ENCODE measurements around the gene MMP7.

Gene MMP7

GRCh38 chr11:102559839-102560238, 29.3 kb upstream of the MMP7 start:
- Histone ChIP-seq H3K4me1 (ENCODE audit: control insufficient read depth, insufficient read depth, low read length) (peaks cover 4% of the 10 kb centered on the region), H3K9ac (ENCODE audit: low read length) (no peak overlapping the region), H3K9me3 (ENCODE audit: control insufficient read depth, low read length) (no peaks in the 10 kb centered on the region), H3K4me3 (ENCODE audit: low read length) (no peak overlapping the region), H3K27me3 (ENCODE audit: control insufficient read depth, insufficient read depth, low read length) (no peaks in the 10 kb centered on the region), H3K36me3 (ENCODE audit: control insufficient read depth, insufficient read depth, low read length) (no peaks in the 10 kb centered on the region)

GRCh38 chr11:102555091-102555490, 24.5 kb upstream of the MMP7 start:
- Histone ChIP-seq H3K36me3 (ENCODE audit: control insufficient read depth, insufficient read depth, low read length) (no peaks in the 10 kb centered on the region), H3K9ac (ENCODE audit: low read length) (no peak overlapping the region), H3K4me1 (ENCODE audit: control insufficient read depth, insufficient read depth, low read length) (peaks cover 22% of the 10 kb centered on the region), H3K9me3 (ENCODE audit: control insufficient read depth, low read length) (no peaks in the 10 kb centered on the region), H3K27me3 (ENCODE audit: control insufficient read depth, insufficient read depth, low read length) (no peaks in the 10 kb centered on the region), H3K4me3 (ENCODE audit: low read length) (no peak overlapping the region)

DNA sequence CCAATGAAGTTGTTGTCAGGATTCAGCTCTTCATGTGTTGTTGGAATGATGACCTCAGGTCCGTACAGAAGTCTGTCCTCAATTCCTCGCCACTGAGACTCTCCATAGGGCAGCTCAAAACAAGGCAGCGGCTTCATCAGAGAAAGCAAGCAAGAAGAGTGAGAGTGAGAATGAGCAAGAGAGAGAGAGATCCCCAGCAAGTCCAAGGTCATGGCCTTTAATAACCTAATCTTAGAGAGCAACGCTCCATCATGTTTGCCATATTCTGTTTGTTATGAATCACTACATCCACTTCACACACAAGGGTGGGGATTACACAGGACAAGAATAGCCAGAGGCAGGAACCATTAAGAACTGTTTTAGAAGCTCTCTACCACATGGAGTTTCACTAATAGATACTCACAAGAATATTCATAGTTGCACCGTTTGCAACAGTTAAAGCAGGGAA, 23.3 kb upstream of the MMP7 start:
- Histone ChIP-seq H3K4me3 (ENCODE audit: low read length) (no peak overlapping the region), H3K27me3 (ENCODE audit: control insufficient read depth, insufficient read depth, low read length) (no peaks in the 10 kb centered on the region), H3K4me1 (ENCODE audit: control insufficient read depth, insufficient read depth, low read length) (peaks cover 22% of the 10 kb centered on the region), H3K9ac (ENCODE audit: low read length) (no peak overlapping the region), H3K9me3 (ENCODE audit: control insufficient read depth, low read length) (no peaks in the 10 kb centered on the region), H3K36me3 (ENCODE audit: control insufficient read depth, insufficient read depth, low read length) (no peaks in the 10 kb centered on the region)

DNA sequence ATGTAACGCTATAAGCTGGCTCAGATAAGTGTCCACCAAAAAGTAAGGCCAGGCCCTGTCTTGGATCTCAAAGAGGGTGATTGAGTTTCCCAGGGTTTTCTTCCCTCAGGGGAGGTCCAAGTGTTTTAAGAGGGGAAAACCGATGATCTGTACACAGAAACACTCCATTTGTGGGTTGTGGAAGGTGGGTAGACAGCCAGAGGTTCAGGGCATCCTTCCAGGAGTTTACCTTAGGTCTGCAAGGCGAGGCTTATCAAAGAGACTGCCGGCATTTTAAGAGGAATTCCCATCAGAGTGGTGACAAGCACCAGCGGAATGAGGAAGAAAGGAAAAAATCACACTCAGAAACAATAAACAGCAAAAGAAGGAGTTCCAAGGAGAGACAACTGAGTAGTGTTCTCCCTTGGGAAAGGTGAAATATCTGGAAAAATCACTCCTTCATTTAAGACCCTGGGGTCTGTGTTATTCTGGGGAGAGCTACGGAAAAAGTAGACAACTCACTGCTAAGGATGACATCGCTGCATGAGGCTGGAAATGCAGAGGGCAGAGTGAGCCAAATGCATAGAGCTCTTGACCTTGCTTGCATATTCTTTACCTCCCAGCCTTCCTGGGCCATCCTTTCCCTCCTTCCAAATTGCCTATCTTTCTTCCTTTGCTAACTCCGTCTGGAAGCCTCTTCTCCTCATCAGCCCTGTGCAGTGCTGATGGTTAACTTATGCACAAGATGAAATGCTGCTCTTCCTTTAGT, 22.1 kb upstream of the MMP7 start:
- no peaks in the 10 kb centered on the region for H3K27me3 ChIP-seq (ENCODE audit: control insufficient read depth, insufficient read depth, low read length)
- H3K9me3 ChIP-seq (ENCODE audit: control insufficient read depth, low read length) = no peaks in the 10 kb centered on the region
- H3K36me3 ChIP-seq (ENCODE audit: control insufficient read depth, insufficient read depth, low read length) = no peaks in the 10 kb centered on the region
- H3K9ac ChIP-seq (ENCODE audit: low read length) = no peak overlapping the region
- peaks cover 22% of the 10 kb centered on the region for H3K4me1 ChIP-seq (ENCODE audit: control insufficient read depth, insufficient read depth, low read length)
- H3K4me3 ChIP-seq (ENCODE audit: low read length) = no peak overlapping the region

DNA sequence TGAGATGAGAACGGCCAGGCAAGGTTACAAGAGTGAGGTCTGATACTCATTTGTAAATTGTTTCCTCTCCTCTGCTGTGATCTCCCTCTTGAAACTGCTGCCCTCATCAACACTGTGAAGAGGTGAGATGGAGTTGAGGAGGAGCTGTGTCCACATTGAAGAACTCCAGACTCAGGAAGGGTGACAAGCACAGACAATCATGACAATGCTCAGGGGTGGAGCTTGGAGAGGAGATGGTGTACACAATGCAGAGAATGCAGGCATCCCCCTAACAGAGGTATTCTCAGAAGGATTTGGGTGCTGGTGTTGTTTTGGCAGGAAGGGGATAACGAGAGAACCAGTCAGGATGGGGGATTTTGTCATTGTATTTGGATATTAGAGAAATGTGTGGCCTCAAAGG, 21.5 kb upstream of the MMP7 start:
- Histone ChIP-seq H3K36me3 (ENCODE audit: control insufficient read depth, insufficient read depth, low read length) (no peaks in the 10 kb centered on the region), H3K4me3 (ENCODE audit: low read length) (no peak overlapping the region), H3K4me1 (ENCODE audit: control insufficient read depth, insufficient read depth, low read length) (peaks cover 22% of the 10 kb centered on the region), H3K27me3 (ENCODE audit: control insufficient read depth, insufficient read depth, low read length) (no peaks in the 10 kb centered on the region), H3K9ac (ENCODE audit: low read length) (no peak overlapping the region), H3K9me3 (ENCODE audit: control insufficient read depth, low read length) (no peaks in the 10 kb centered on the region)

DNA sequence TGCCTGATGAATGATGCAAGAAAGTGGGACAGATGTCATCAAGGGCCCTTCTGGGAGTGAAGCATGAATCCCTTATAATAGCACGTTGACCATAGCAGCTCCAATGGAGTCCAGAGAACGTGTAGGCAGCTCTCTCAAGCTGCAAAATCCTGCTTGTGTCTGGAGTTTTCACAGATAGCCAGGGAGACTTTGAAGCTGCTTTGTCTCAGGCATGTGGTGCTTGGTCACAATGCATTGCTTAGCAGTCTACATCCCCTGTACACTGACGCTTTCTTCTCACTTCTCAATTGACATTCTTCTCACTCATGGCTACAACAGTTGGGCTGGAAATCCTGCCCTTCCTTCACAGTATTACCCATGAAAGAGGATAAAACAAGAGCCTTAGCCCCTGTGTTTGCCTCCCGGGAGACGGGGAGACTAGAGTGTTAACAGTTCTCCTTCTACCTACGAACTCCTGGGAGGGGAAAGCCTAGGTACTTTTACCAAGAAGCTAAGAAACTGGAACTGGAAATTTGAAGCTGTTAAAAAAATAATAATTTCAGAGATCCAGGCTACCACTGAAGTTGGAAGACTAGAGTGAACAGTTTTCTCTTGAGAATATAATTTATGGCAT, 20.7 kb upstream of the MMP7 start:
- no peaks in the 10 kb centered on the region for H3K9me3 ChIP-seq (ENCODE audit: control insufficient read depth, low read length)

GRCh38 chr11:102546923-102547471, 16.4 kb upstream of the MMP7 start:
- H3K36me3 ChIP-seq (ENCODE audit: control insufficient read depth, insufficient read depth, low read length) = no peaks in the 10 kb centered on the region
- H3K4me1 ChIP-seq (ENCODE audit: control insufficient read depth, insufficient read depth, low read length) = peaks cover 2% of the 10 kb centered on the region
- H3K9ac ChIP-seq (ENCODE audit: low read length) = no peak overlapping the region
- H3K4me3 ChIP-seq (ENCODE audit: low read length) = no peak overlapping the region
- H3K27me3 ChIP-seq (ENCODE audit: control insufficient read depth, insufficient read depth, low read length) = no peaks in the 10 kb centered on the region
- H3K9me3 ChIP-seq (ENCODE audit: control insufficient read depth, low read length) = no peaks in the 10 kb centered on the region

More for the DNA sequence above, 20.7 kb upstream of the MMP7 start:
- H3K4me3 ChIP-seq (ENCODE audit: low read length) = no peak overlapping the region
- H3K36me3 ChIP-seq (ENCODE audit: control insufficient read depth, insufficient read depth, low read length) = no peaks in the 10 kb centered on the region
- H3K4me1 ChIP-seq (ENCODE audit: control insufficient read depth, insufficient read depth, low read length) = peaks cover 22% of the 10 kb centered on the region
- H3K27me3 ChIP-seq (ENCODE audit: control insufficient read depth, insufficient read depth, low read length) = no peaks in the 10 kb centered on the region
- no peak overlapping the region for H3K9ac ChIP-seq (ENCODE audit: low read length)

DNA sequence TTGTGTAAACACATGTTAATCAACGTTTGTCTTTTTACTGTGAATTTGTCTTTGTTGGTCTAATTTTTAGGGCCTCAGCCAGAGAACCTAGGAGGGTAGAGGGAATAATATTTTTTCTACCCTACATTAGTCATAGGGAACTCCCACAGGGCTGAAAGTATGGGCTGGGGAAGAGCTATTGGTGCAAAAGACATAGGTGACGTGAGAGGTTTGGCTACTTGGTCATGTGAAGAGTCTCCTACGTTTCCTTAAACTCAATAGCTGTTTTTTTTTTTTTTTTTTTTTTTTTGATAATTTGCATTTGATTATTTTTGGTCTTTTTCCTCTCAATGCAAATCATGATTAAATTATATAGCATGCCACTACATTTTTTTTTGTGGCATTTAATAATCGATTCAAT, 15.9 kb upstream of the MMP7 start:
- Histone ChIP-seq H3K9ac (ENCODE audit: low read length) (no peak overlapping the region), H3K4me1 (ENCODE audit: control insufficient read depth, insufficient read depth, low read length) (no peaks in the 10 kb centered on the region), H3K36me3 (ENCODE audit: control insufficient read depth, insufficient read depth, low read length) (no peaks in the 10 kb centered on the region), H3K4me3 (ENCODE audit: low read length) (no peak overlapping the region), H3K9me3 (ENCODE audit: control insufficient read depth, low read length) (no peaks in the 10 kb centered on the region), H3K27me3 (ENCODE audit: control insufficient read depth, insufficient read depth, low read length) (no peaks in the 10 kb centered on the region)

DNA sequence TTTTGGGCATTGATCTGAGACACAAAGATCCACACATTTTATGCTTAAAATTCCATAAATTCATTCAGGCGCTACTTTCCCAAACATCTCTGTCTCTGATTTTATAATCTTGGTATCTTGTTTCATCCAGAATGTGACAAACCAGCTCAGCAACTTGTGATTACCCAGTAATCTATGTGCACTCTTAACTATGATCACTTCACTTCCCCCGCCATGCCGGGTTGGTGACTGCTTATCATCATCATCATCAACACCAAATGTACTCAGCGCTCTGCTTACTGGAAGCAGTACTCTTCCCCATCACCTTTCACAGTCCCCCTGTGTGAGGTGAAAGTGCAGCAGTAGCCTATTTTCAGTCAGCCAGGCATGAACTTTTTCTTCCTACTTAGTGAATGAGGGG, 15.2 kb upstream of the MMP7 start:
- Histone ChIP-seq H3K27me3 (ENCODE audit: control insufficient read depth, insufficient read depth, low read length) (no peaks in the 10 kb centered on the region), H3K4me3 (ENCODE audit: low read length) (no peak overlapping the region), H3K9me3 (ENCODE audit: control insufficient read depth, low read length) (no peaks in the 10 kb centered on the region), H3K9ac (ENCODE audit: low read length) (no peak overlapping the region), H3K36me3 (ENCODE audit: control insufficient read depth, insufficient read depth, low read length) (no peaks in the 10 kb centered on the region), H3K4me1 (ENCODE audit: control insufficient read depth, insufficient read depth, low read length) (no peaks in the 10 kb centered on the region)

GRCh38 chr11:102544594-102544993, 14.0 kb upstream of the MMP7 start:
- Histone ChIP-seq H3K9me3 (ENCODE audit: control insufficient read depth, low read length) (no peaks in the 10 kb centered on the region), H3K36me3 (ENCODE audit: control insufficient read depth, insufficient read depth, low read length) (no peaks in the 10 kb centered on the region), H3K9ac (ENCODE audit: low read length) (no peak overlapping the region), H3K4me3 (ENCODE audit: low read length) (no peak overlapping the region), H3K27me3 (ENCODE audit: control insufficient read depth, insufficient read depth, low read length) (no peaks in the 10 kb centered on the region), H3K4me1 (ENCODE audit: control insufficient read depth, insufficient read depth, low read length) (no peaks in the 10 kb centered on the region)

DNA sequence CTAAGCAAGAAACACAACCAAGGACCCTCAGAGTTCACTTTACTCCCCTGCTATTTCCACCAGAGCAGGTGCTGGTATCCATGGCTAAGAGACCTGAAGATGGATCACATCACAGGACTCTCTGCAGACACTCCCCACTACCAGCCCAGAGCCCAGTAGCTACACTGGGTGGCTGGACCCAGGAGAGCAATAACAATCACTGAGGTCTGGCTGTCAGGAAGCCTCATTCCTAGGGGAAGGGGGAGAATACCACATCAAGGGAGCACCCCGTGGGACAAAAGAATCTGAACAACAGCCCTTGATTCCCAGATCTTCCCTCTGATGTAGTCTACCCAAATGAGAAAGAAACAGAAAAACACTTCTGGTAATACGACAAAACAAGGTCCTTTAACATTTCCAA, 9.0 kb upstream of the MMP7 start:
- no peak overlapping the region for H3K9ac ChIP-seq (ENCODE audit: low read length)
- no peaks in the 10 kb centered on the region for H3K36me3 ChIP-seq (ENCODE audit: control insufficient read depth, insufficient read depth, low read length)
- H3K4me3 ChIP-seq (ENCODE audit: low read length) = no peak overlapping the region
- no peaks in the 10 kb centered on the region for H3K4me1 ChIP-seq (ENCODE audit: control insufficient read depth, insufficient read depth, low read length)
- H3K9me3 ChIP-seq (ENCODE audit: control insufficient read depth, low read length) = no peaks in the 10 kb centered on the region
- H3K27me3 ChIP-seq (ENCODE audit: control insufficient read depth, insufficient read depth, low read length) = no peaks in the 10 kb centered on the region

DNA sequence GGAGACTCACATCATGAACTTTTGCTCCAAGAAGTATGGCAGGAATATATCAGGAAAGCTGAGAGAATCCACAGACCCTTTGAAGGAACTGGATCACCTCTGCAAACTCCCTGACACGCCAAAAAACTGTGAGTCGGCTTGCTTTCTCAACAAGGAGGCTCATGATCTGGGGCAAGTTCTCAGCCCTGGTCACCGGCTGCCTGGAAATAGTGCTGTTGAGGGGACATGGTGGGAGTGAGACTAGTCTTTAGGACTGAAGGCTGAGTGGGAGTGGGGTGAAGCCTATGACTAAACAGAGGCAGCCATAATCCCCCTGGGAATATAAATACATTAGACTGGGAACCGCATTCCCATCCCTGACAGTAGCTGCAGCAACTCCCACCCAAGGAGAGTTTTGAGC, 8.4 kb upstream of the MMP7 start:
- Histone ChIP-seq H3K9me3 (ENCODE audit: control insufficient read depth, low read length) (no peaks in the 10 kb centered on the region), H3K4me1 (ENCODE audit: control insufficient read depth, insufficient read depth, low read length) (no peaks in the 10 kb centered on the region), H3K27me3 (ENCODE audit: control insufficient read depth, insufficient read depth, low read length) (no peaks in the 10 kb centered on the region), H3K36me3 (ENCODE audit: control insufficient read depth, insufficient read depth, low read length) (no peaks in the 10 kb centered on the region), H3K9ac (ENCODE audit: low read length) (no peak overlapping the region), H3K4me3 (ENCODE audit: low read length) (no peak overlapping the region)
